ENCODE data around the gene FAM120A.
"Not testable (repeated sequence)": the region's sequence is repeated elsewhere in the genome, so short reads cannot be mapped to it uniquely, and the experiment has no call there.

FAM120A gene

GRCh38 chr9:93450945-93451815 lies at the start of gene FAM120A:
Gene FAM120A (plus strand): TSS chr9:93451685. CDS start chr9:93451916, 231 bp downstream.
- peak; percentile 42 to 71 (median 57) for DNase-seq (ENCODE audit: low read depth in 3 of 3)

GRCh38 chr9:93406371-93406770 lies 45.1 kb upstream of the FAM120A start:
- no peak for DNase-seq (ENCODE audit: low read depth in 3 of 3)

- no peak for DNase-seq (ENCODE audit: low read depth in 3 of 3)
Observed at GRCh38 chr9:93413530-93413929, 38.0 kb upstream of the FAM120A start.

- DNase-seq (ENCODE audit: low read depth in 3 of 3) = no peak
Observed at GRCh38 chr9:93415176-93415690, 36.3 kb upstream of the FAM120A start.

- DNase-seq (ENCODE audit: low read depth in 3 of 3) = no peak
Observed at GRCh38 chr9:93416530-93417235, 34.8 kb upstream of the FAM120A start.

- DNase-seq (ENCODE audit: low read depth in 3 of 3) = no peak
Observed at GRCh38 chr9:93417538-93417937, 33.9 kb upstream of the FAM120A start.

- DNase-seq (ENCODE audit: low read depth in 3 of 3) = no peak
Observed at GRCh38 chr9:93419023-93419422, 32.5 kb upstream of the FAM120A start.

- DNase-seq (ENCODE audit: low read depth in 3 of 3) = no peak
Observed at GRCh38 chr9:93422977-93423616, 28.4 kb upstream of the FAM120A start.

- peak in 1 of 3 experiments; percentile 8 for DNase-seq (ENCODE audit: low read depth in 3 of 3)
Observed at GRCh38 chr9:93427655-93428379, 23.7 kb upstream of the FAM120A start.

GRCh38 chr9:93431539-93432105 lies 19.9 kb upstream of the FAM120A start:
- no peak for DNase-seq (ENCODE audit: low read depth in 3 of 3)

GRCh38 chr9:93432964-93433363 lies 18.5 kb upstream of the FAM120A start:
- no peak for DNase-seq (ENCODE audit: low read depth in 3 of 3)

- no peak for DNase-seq (ENCODE audit: low read depth in 3 of 3)
Observed at GRCh38 chr9:93434056-93434455, 17.4 kb upstream of the FAM120A start.

GRCh38 chr9:93435386-93435785 lies 16.1 kb upstream of the FAM120A start:
- no peak for DNase-seq (ENCODE audit: low read depth in 3 of 3)

- no peak for DNase-seq (ENCODE audit: low read depth in 3 of 3)
Observed at GRCh38 chr9:93436218-93436617, 15.3 kb upstream of the FAM120A start.

- no peak for DNase-seq (ENCODE audit: low read depth in 3 of 3)
Observed at GRCh38 chr9:93436655-93437407, 14.7 kb upstream of the FAM120A start.

- DNase-seq (ENCODE audit: low read depth in 3 of 3) = no peak
Observed at GRCh38 chr9:93437996-93438395, 13.5 kb upstream of the FAM120A start.

GRCh38 chr9:93439301-93439700 lies 12.2 kb upstream of the FAM120A start:
- not testable (repeated sequence) for DNase-seq (ENCODE audit: low read depth in 3 of 3)

- no peak for DNase-seq (ENCODE audit: low read depth in 3 of 3)
Observed at GRCh38 chr9:93440896-93441580, 10.4 kb upstream of the FAM120A start.

GRCh38 chr9:93446073-93446472 lies 5.4 kb upstream of the FAM120A start:
- no peak for DNase-seq (ENCODE audit: low read depth in 3 of 3)

GRCh38 chr9:93447655-93448054 lies 3.8 kb upstream of the FAM120A start:
- no peak for DNase-seq (ENCODE audit: low read depth in 3 of 3)
